ENCODE measurements around the gene PANX2. TPM values are rescaled to one million over a fixed set of nuclear protein-coding genes. Genes with fewer than 3 reads are reported as not detected.

PANX2 gene
- total RNA-seq, 6 experiments from 2014 or later = 3.9 to 12.3 (median 7.2) TPM

- H3K9me3 ChIP-seq = no peaks in the 10 kb centered on the region
- TF ChIP-seq POLR2A (IDR thresholded peaks at IDR 0.05) = no peak
- TF ChIP-seq CTCF (IDR thresholded peaks at IDR 0.05) = no peak
- peaks cover 0 to 10% (median 0%) of the 10 kb centered on the region in 4 donors for H3K4me1 ChIP-seq
- no peak overlapping the region for H3K4me3 ChIP-seq
- H3K27ac ChIP-seq = no peak overlapping the region
- WGBS (ENCODE audit: insufficient coverage, low coverage, low lambda C conversion rate, missing lambda C conversion rate) = 96% methylated on average over 7 of the region's 27 CpGs
- no peaks in the 10 kb centered on the region for H3K36me3 ChIP-seq
- DNase-seq = peak in 2 of 3 donors; percentile 43 to 44
- intact Hi-C loops (cut with DNase I) = no loop called here
- no peak for ATAC-seq
- H3K27me3 ChIP-seq = no peaks in the 10 kb centered on the region
These were observed 5.7 kb downstream of the PANX2 start for GRCh38 chr22:50175921-50176849.

- Histone ChIP-seq H3K9me3 (no peaks in the 10 kb centered on the region), H3K27me3 (no peaks in the 10 kb centered on the region), H3K4me1 (peaks cover 0 to 4% (median 0%) of the 10 kb centered on the region in 4 donors), H3K4me3 (no peak overlapping the region), H3K36me3 (no peaks in the 10 kb centered on the region), H3K27ac (no peak overlapping the region)
- intact Hi-C loops (cut with DNase I) = no loop called here
- WGBS (ENCODE audit: insufficient coverage, low coverage, low lambda C conversion rate, missing lambda C conversion rate) = 92% methylated on average over 9 of the region's 76 CpGs
- no peak for ATAC-seq
- peak in 2 of 3 donors; percentile 40 to 53 for DNase-seq
- no peak for TF ChIP-seq CTCF (IDR thresholded peaks at IDR 0.05)
- no peak for TF ChIP-seq POLR2A (IDR thresholded peaks at IDR 0.05)
These were observed 6.5 kb downstream of the PANX2 start for GRCh38 chr22:50176850-50177536.

DNA sequence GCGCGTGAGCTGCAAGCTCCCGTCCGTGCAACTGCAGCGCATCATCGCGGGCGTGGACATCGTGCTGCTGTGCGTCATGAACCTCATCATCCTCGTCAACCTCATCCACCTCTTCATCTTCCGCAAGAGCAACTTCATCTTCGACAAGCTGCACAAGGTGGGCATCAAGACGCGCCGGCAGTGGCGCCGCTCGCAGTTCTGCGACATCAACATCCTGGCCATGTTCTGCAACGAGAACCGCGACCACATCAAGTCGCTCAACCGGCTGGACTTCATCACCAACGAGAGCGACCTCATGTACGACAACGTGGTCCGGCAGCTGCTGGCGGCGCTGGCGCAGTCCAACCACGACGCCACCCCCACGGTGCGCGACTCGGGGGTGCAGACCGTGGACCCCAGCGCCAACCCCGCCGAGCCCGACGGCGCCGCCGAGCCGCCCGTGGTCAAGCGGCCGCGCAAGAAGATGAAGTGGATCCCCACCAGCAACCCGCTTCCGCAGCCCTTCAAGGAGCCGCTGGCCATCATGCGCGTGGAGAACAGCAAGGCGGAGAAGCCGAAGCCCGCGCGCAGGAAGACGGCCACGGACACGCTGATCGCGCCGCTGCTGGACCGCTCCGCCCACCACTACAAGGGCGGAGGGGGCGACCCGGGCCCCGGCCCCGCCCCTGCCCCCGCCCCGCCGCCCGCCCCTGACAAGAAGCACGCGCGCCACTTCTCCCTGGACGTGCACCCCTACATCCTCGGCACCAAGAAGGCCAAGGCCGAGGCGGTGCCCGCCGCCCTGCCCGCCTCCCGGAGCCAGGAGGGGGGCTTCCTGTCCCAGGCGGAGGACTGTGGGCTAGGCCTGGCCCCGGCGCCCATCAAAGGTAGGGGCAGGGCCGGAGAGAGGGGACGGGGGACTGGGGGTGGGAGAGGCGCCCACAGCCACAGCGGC is 7.3 kb downstream of the PANX2 start:
- TF ChIP-seq POLR2A (IDR thresholded peaks at IDR 0.05) (no peak), CTCF (IDR thresholded peaks at IDR 0.05) (no peak)
- Histone ChIP-seq H3K36me3 (no peaks in the 10 kb centered on the region), H3K4me3 (no peak overlapping the region), H3K9me3 (no peaks in the 10 kb centered on the region), H3K27ac (no peak overlapping the region), H3K4me1 (no peaks in the 10 kb centered on the region), H3K27me3 (no peaks in the 10 kb centered on the region)
- DNase-seq (peak in 2 of 3 donors; percentile 25 to 49), ATAC-seq (no peak)
- WGBS (ENCODE audit: insufficient coverage, low coverage, low lambda C conversion rate, missing lambda C conversion rate) = 93% methylated on average over 35 of the region's 98 CpGs
- intact Hi-C loops (cut with DNase I) = no loop called here

DNA sequence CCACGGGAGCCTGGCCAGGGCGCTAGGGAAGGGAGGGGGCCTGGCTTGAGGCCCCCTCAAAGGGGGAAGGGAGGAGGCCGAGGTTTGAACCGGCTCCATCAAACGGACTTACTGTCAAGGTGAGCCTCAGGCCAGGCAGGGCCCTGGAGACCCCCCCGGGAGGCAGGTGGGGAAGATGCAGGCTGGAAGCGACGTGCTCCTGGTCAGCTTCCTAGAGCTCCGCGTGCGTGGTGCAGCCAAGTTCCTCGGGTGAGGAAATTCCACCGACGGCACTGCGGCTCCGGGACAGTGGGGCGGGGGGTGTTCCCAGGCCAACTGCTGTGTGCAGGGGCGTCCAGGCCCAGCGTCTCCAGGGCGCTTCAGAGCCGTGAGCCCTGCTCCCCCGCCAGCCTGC is 7.9 kb downstream of the PANX2 start:
- intact Hi-C loops (cut with DNase I) = no loop called here
- Histone ChIP-seq H3K9me3 (no peaks in the 10 kb centered on the region), H3K36me3 (no peaks in the 10 kb centered on the region), H3K27ac (no peak overlapping the region), H3K4me1 (no peaks in the 10 kb centered on the region), H3K4me3 (no peak overlapping the region), H3K27me3 (no peaks in the 10 kb centered on the region)
- TF ChIP-seq CTCF (IDR thresholded peaks at IDR 0.05) (no peak), POLR2A (IDR thresholded peaks at IDR 0.05) (no peak)
- DNase-seq (peak in 1 of 3 donors; percentile 49), ATAC-seq (no peak)
- WGBS (ENCODE audit: insufficient coverage, low coverage, low lambda C conversion rate, missing lambda C conversion rate) = no CpG with 5 or more reads among the region's 22 CpGs
